ENCODE results near the gene FARS2.

The FARS2 gene

DNA sequence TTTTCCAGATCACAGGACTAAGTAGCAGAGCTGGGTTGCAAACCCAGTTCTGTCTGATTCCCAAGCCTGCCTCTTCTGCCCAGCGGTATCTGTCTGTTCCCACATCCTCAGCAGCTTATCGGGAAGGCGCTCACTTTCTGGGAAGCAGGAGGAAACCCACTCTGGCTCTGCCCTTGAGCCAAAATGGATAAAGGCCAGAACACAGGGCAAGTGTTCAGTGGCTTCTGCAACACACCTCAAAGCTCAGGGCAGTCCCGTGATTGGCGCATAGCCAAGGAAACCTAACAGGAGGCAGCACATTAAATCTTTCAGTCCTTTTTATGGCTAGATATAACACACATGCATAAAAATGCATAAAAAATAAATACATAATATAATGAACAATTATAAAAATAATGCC lies 483.2 kb downstream of the FARS2 start:
- Histone ChIP-seq H3K4me1 (ENCODE audit: control insufficient read depth, insufficient read depth, low read length) (no peaks in the 10 kb centered on the region), H3K4me3 (ENCODE audit: low read length) (no peak overlapping the region), H3K27me3 (replicated peaks; ENCODE audit: control insufficient read depth, insufficient read depth, low read length) (no peaks in the 10 kb centered on the region), H3K36me3 (ENCODE audit: control insufficient read depth, insufficient read depth, low read length, severe bottlenecking) (no peaks in the 10 kb centered on the region), H3K9ac (ENCODE audit: low read length) (no peak overlapping the region), H3K9me3 (ENCODE audit: control insufficient read depth, low read length) (no peaks in the 10 kb centered on the region)
- no peak for DNase-seq (ENCODE audit: low read depth)

DNA sequence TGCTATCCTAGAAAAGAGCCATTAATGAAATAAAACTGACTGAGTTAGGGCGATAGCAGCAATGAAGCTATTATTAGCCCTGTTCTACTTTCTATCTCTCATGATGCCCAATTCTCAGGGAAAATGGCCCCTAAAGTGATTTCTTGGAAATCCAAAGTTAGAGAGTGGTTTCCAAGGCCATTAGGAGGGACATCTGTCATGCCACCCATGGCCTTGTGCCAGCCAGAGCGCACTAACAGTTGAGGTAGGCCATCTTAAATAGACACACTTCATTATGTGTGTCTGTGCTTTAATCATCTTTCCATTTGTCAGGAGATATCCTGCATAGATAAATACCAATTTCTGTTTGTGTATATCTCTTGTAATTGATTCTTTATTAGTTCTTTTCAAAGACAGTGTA lies 483.8 kb downstream of the FARS2 start:
- H3K9me3 ChIP-seq (ENCODE audit: control insufficient read depth, low read length), result no peaks in the 10 kb centered on the region
- no peaks in the 10 kb centered on the region for H3K36me3 ChIP-seq (ENCODE audit: control insufficient read depth, insufficient read depth, low read length, severe bottlenecking)
- H3K4me3 ChIP-seq (ENCODE audit: low read length), result no peak overlapping the region
- H3K4me1 ChIP-seq (ENCODE audit: control insufficient read depth, insufficient read depth, low read length), result no peaks in the 10 kb centered on the region
- no peak for DNase-seq (ENCODE audit: low read depth)
- H3K9ac ChIP-seq (ENCODE audit: low read length), result no peak overlapping the region
- H3K27me3 ChIP-seq (replicated peaks; ENCODE audit: control insufficient read depth, insufficient read depth, low read length), result no peaks in the 10 kb centered on the region

DNA sequence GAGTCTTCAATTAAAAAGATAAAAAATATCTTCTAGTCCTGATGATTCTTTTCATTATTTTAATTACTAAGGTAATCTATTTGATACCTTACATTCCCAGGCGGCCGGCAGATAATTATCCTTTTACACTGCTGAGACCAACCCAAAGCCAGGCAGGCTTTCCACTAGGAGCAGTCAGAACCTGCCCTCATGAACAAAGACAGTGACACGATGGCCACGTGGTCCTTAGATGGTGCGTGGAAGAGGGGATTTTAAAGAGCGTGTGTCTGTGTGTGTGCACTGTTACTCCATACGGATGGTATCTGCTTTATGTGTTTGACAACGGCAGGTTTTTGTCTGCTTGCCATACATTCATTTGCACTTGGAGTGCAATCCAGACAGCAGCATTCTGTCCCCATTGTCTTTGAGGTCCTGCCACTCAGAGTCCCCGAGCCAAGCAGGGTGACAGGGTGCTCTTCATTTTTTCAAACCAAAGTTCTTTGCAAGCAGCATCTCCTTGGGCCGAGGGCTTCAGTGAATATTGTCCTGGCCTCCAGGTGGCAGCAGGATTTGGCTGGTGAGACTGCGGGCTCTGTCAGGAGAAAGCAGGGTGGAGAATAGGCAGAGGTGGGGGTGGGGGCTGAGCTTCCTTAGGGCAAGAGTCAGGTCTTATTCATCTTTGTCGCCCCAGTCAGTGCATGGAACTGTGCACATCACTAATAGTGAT lies 484.9 kb downstream of the FARS2 start:
- no peak overlapping the region for H3K4me3 ChIP-seq (ENCODE audit: low read length)
- H3K9me3 ChIP-seq (ENCODE audit: control insufficient read depth, low read length), result no peaks in the 10 kb centered on the region
- no peak overlapping the region for H3K9ac ChIP-seq (ENCODE audit: low read length)
- no peak for DNase-seq (ENCODE audit: low read depth)
- H3K36me3 ChIP-seq (ENCODE audit: control insufficient read depth, insufficient read depth, low read length, severe bottlenecking), result no peaks in the 10 kb centered on the region
- no peaks in the 10 kb centered on the region for H3K4me1 ChIP-seq (ENCODE audit: control insufficient read depth, insufficient read depth, low read length)
- H3K27me3 ChIP-seq (replicated peaks; ENCODE audit: control insufficient read depth, insufficient read depth, low read length), result no peaks in the 10 kb centered on the region

GRCh38 chr6:5746759-5747130 lies 485.4 kb downstream of the FARS2 start:
- H3K36me3 ChIP-seq (ENCODE audit: control insufficient read depth, insufficient read depth, low read length, severe bottlenecking), result no peaks in the 10 kb centered on the region
- no peaks in the 10 kb centered on the region for H3K4me1 ChIP-seq (ENCODE audit: control insufficient read depth, insufficient read depth, low read length)
- no peaks in the 10 kb centered on the region for H3K9me3 ChIP-seq (ENCODE audit: control insufficient read depth, low read length)
- no peak overlapping the region for H3K4me3 ChIP-seq (ENCODE audit: low read length)
- H3K27me3 ChIP-seq (replicated peaks; ENCODE audit: control insufficient read depth, insufficient read depth, low read length), result no peaks in the 10 kb centered on the region
- no peak overlapping the region for H3K9ac ChIP-seq (ENCODE audit: low read length)
- DNase-seq (ENCODE audit: low read depth), result peak; percentile 1

DNA sequence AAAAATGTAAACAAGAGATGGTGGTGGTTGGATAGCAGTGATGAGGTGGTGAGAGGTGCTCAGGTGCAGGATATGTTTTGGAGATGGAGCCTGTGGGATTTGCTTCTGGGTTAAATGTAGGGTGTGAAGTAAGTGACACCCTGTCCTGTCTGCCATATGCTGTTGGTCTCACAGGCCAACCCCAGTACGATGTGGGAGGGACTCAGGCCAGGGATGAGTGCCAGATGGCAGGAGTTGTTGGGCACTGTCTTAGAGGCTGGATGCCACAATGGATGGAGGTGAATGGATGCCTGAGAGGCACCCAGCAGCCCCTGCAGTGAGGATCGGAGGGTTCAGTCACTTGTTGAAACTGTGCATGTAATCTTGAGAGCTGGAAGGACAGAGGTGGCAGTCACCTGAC lies 486.1 kb downstream of the FARS2 start:
- H3K4me3 ChIP-seq (ENCODE audit: low read length), result no peak overlapping the region
- H3K9me3 ChIP-seq (ENCODE audit: control insufficient read depth, low read length), result no peaks in the 10 kb centered on the region
- no peak overlapping the region for H3K9ac ChIP-seq (ENCODE audit: low read length)
- no peaks in the 10 kb centered on the region for H3K27me3 ChIP-seq (replicated peaks; ENCODE audit: control insufficient read depth, insufficient read depth, low read length)
- H3K4me1 ChIP-seq (ENCODE audit: control insufficient read depth, insufficient read depth, low read length), result peaks cover 3% of the 10 kb centered on the region
- DNase-seq (ENCODE audit: low read depth), result no peak
- H3K36me3 ChIP-seq (ENCODE audit: control insufficient read depth, insufficient read depth, low read length, severe bottlenecking), result no peaks in the 10 kb centered on the region

DNA sequence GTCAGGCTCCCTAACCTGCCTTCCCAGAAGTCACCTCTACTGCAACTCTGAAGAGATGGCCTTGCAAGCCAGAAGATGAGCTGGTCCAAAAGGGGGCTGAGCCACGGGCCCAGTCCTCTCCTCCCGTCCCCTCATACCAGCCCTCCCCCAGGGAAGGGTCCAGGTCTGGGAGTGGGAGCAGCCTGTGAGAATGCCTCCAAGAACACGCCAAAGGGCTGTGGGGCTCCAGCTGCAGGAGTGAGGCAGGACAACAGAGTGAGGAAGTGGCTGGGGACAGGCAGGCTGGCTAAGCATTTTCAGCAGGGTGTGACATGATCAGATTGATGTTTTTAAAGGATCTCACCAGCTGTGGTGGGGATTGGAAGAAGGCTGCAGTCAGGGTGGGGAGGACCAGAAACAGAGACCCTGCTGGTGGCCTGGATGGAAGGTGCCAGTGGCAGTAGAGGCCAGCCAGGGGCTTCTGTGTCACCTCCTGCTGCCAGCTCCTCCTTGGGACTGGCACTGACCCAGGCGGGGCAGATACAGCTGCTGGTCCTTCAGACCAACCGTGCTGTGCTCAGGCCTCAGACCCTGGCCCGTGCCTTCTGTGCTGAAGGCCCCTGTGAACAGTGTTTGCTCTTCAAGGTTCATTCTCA lies 487.8 kb downstream of the FARS2 start:
- Histone ChIP-seq H3K36me3 (ENCODE audit: control insufficient read depth, insufficient read depth, low read length, severe bottlenecking) (no peaks in the 10 kb centered on the region), H3K9ac (ENCODE audit: low read length) (no peak overlapping the region), H3K4me3 (ENCODE audit: low read length) (no peak overlapping the region), H3K27me3 (replicated peaks; ENCODE audit: control insufficient read depth, insufficient read depth, low read length) (no peaks in the 10 kb centered on the region), H3K4me1 (ENCODE audit: control insufficient read depth, insufficient read depth, low read length) (peaks cover 4% of the 10 kb centered on the region), H3K9me3 (ENCODE audit: control insufficient read depth, low read length) (peaks cover 5% of the 10 kb centered on the region)
- DNase-seq (ENCODE audit: low read depth), result no peak

DNA sequence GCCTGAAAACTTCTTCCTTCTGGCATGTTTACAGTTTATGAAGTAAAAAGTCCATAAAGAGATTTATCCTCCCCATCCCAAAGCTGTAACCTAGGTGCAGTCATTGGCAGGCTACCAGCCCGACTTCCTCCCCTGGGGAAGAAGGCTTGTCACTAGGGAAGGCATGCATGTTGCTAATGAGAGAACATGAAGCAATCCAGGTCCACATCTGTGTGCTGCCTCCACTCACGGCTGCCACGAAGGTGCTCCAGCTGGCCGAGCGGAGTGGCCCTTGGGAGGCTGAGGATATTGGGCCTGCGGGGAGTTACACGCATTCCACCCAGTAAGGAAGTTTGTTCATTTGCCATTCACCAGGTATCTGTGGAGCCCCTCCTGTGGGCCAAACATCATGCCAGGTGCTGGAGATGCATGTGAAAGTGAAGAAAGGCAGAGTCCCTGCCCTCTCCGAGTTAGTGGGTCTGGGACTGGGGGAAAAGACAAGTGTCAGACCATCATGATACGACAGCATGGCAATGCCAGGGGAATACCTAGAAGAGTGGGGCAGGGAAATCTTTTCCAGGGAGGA lies 488.4 kb downstream of the FARS2 start:
- H3K4me1 ChIP-seq (ENCODE audit: control insufficient read depth, insufficient read depth, low read length), result peaks cover 4% of the 10 kb centered on the region
- H3K9me3 ChIP-seq (ENCODE audit: control insufficient read depth, low read length), result peaks cover 11% of the 10 kb centered on the region
- no peaks in the 10 kb centered on the region for H3K27me3 ChIP-seq (replicated peaks; ENCODE audit: control insufficient read depth, insufficient read depth, low read length)
- DNase-seq (ENCODE audit: low read depth), result no peak
- H3K9ac ChIP-seq (ENCODE audit: low read length), result no peak overlapping the region
- H3K4me3 ChIP-seq (ENCODE audit: low read length), result no peak overlapping the region
- H3K36me3 ChIP-seq (ENCODE audit: control insufficient read depth, insufficient read depth, low read length, severe bottlenecking), result no peaks in the 10 kb centered on the region

DNA sequence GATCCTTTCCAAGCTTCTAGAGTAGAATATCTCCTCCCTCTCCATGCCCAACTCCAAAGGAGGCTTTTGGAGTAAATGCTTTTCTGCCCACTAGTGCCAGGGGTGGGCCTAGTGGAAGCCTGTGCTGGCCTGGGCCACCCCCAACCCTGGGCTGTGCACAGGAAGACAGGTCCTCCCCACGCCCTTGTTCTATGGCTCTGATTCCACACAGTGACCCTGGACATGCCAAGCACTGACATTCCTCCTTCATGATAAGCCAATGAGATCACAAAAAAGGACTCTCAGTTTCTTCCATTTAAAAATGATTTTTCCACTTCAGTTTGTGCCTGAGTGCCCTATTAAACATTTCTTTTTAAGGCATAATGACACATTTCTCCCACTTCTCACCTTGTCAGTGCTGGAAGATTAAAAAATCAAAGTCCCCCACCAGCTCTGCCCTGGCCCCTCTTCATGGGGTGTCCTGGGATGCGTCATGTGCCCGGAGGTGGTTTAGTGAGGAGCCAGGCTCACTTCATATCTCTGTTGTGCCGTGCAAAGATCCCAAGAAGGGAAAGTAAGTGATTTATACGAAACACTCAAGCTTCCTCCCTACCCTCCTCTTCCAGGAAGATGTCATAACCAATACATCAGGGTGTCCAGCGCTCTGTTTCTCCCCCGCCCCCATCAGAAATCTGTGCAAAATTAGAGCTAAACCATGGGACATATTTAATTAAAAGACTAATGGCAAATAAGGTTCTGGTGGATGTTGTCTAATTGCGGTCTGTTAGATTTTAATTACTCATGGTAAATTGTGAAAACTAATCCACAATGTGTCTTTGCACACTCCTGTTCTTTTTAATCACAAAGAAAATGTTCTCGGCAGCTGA lies 490.4 kb downstream of the FARS2 start:
- no peaks in the 10 kb centered on the region for H3K27me3 ChIP-seq (replicated peaks; ENCODE audit: control insufficient read depth, insufficient read depth, low read length)
- H3K4me3 ChIP-seq (ENCODE audit: low read length), result no peak overlapping the region
- peak; percentile 4 for DNase-seq (ENCODE audit: low read depth)
- no peaks in the 10 kb centered on the region for H3K36me3 ChIP-seq (ENCODE audit: control insufficient read depth, insufficient read depth, low read length, severe bottlenecking)
- peaks cover 4% of the 10 kb centered on the region for H3K4me1 ChIP-seq (ENCODE audit: control insufficient read depth, insufficient read depth, low read length)
- peaks cover 20% of the 10 kb centered on the region for H3K9me3 ChIP-seq (ENCODE audit: control insufficient read depth, low read length)
- H3K9ac ChIP-seq (ENCODE audit: low read length), result no peak overlapping the region

DNA sequence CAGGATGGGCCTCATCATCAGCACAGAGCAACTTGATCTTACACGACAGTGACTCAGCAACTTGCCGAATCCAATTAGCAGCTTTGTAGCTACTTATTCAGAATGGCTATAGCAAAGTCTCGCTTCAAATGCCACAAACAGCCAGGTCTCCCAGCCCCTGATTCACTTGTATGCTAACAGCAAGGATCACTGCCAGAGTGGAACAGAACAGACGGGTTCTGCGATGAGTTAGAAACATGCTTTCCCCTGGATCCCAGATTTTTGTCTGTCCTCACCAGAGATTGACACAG lies 491.0 kb downstream of the FARS2 start:
- H3K4me3 ChIP-seq (ENCODE audit: low read length), result no peak overlapping the region
- DNase-seq (ENCODE audit: low read depth), result peak; percentile 78
- H3K36me3 ChIP-seq (ENCODE audit: control insufficient read depth, insufficient read depth, low read length, severe bottlenecking), result no peaks in the 10 kb centered on the region
- peaks cover 20% of the 10 kb centered on the region for H3K9me3 ChIP-seq (ENCODE audit: control insufficient read depth, low read length)
- H3K27me3 ChIP-seq (replicated peaks; ENCODE audit: control insufficient read depth, insufficient read depth, low read length), result no peaks in the 10 kb centered on the region
- peaks cover 4% of the 10 kb centered on the region for H3K4me1 ChIP-seq (ENCODE audit: control insufficient read depth, insufficient read depth, low read length)
- H3K9ac ChIP-seq (ENCODE audit: low read length), result no peak overlapping the region

DNA sequence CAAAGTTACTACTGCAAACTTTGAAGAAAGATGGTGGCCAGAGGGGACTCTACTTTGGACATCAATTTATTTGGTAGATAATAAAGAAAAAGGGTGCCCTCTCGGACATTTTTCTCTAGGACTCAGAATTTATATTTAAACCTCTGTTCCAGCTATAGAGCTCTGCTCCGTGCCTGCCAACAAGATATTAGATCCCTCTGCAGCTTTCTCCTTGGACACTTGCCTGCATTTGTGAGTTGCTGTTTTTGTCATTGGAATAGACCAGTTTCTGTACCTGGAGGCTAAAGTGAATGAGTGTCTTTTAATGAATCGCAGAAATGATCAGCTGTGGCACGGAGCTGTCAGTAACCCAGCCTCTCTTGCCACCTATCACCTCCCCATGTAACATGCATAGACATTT lies 491.9 kb downstream of the FARS2 start:
- no peak for DNase-seq (ENCODE audit: low read depth)
- no peaks in the 10 kb centered on the region for H3K36me3 ChIP-seq (ENCODE audit: control insufficient read depth, insufficient read depth, low read length, severe bottlenecking)
- no peak overlapping the region for H3K9ac ChIP-seq (ENCODE audit: low read length)
- H3K9me3 ChIP-seq (ENCODE audit: control insufficient read depth, low read length), result peaks cover 20% of the 10 kb centered on the region
- peaks cover 4% of the 10 kb centered on the region for H3K4me1 ChIP-seq (ENCODE audit: control insufficient read depth, insufficient read depth, low read length)
- no peaks in the 10 kb centered on the region for H3K27me3 ChIP-seq (replicated peaks; ENCODE audit: control insufficient read depth, insufficient read depth, low read length)
- no peak overlapping the region for H3K4me3 ChIP-seq (ENCODE audit: low read length)

DNA sequence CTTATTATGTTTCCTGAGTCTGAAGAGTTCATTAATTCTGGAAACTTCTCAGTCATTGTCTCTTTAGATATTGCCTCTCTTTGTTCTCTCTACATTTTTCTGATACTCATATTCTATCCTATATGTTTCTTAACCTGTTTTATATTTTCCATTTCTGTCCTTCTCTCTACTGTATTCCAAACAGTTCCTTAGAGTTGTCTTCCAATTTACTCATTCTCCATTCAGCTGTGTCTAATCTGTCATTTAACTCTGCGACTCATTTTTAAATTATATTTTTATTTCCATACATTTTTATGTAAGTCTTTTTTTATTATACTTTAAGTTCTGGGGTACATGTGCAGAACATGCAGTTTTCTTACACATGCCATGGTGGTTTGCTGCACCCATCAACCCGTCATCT lies 493.6 kb downstream of the FARS2 start:
- no peak for DNase-seq (ENCODE audit: low read depth)
- Histone ChIP-seq H3K4me1 (ENCODE audit: control insufficient read depth, insufficient read depth, low read length) (peaks cover 4% of the 10 kb centered on the region), H3K27me3 (replicated peaks; ENCODE audit: control insufficient read depth, insufficient read depth, low read length) (no peaks in the 10 kb centered on the region), H3K9me3 (ENCODE audit: control insufficient read depth, low read length) (peaks cover 20% of the 10 kb centered on the region), H3K9ac (ENCODE audit: low read length) (no peak overlapping the region), H3K36me3 (ENCODE audit: control insufficient read depth, insufficient read depth, low read length, severe bottlenecking) (no peaks in the 10 kb centered on the region), H3K4me3 (ENCODE audit: low read length) (no peak overlapping the region)
